Temporal lobe (tissue), 2 donors: Measurements from ENCODE around the gene LEFTY2. TPM values are rescaled to one million over a fixed set of nuclear protein-coding genes. Genes with fewer than 3 reads are reported as not detected.

Experiments used
- small RNA-seq: library from RNA; depleted of rRNA; stranded (forward); fragments of <200 nt; gene quantifications from one replicate; pipeline ENCODE3, GENCODE V24; 2014; ENCODE audit warnings: low replicate concordance
- total RNA-seq: library from RNA; depleted of rRNA; stranded (reverse); fragments of >200 nt; gene quantifications from one replicate; pipeline ENCODE4 v1.2.3, GENCODE V29; 2014

LEFTY2 gene
- total RNA-seq, 1 donor from 2014 or later, result under 0.01 TPM

Small RNA genes within 50 kb of the gene (small RNA-seq; reads per million reads assigned to genes)
- gene AL117348.1, result not detected
- not detected for gene NDUFA3P3

Other genes with a start within 250 kb of the LEFTY2 start
- gene SRP9, start 163.4 kb downstream of the LEFTY2 start, total RNA-seq, result 274 TPM
- gene EPHX1, start 131.1 kb downstream of the LEFTY2 start, total RNA-seq, result 11.1 TPM
- gene TMEM63A, start 58.8 kb downstream of the LEFTY2 start, total RNA-seq, result 3.0 TPM
- 0.74 TPM for gene LEFTY1, start 52.1 kb downstream of the LEFTY2 start, total RNA-seq
- 11.6 TPM for gene PYCR2, start 17.0 kb downstream of the LEFTY2 start, total RNA-seq
- 21.6 TPM for gene SDE2, start 58.1 kb upstream of the LEFTY2 start, total RNA-seq
- gene H3-3A, start 121.5 kb upstream of the LEFTY2 start, total RNA-seq, result 292 TPM
- gene ACBD3, start 245.5 kb upstream of the LEFTY2 start, total RNA-seq, result 34.4 TPM